ENCODE results near the gene A4GNT.

DNA sequence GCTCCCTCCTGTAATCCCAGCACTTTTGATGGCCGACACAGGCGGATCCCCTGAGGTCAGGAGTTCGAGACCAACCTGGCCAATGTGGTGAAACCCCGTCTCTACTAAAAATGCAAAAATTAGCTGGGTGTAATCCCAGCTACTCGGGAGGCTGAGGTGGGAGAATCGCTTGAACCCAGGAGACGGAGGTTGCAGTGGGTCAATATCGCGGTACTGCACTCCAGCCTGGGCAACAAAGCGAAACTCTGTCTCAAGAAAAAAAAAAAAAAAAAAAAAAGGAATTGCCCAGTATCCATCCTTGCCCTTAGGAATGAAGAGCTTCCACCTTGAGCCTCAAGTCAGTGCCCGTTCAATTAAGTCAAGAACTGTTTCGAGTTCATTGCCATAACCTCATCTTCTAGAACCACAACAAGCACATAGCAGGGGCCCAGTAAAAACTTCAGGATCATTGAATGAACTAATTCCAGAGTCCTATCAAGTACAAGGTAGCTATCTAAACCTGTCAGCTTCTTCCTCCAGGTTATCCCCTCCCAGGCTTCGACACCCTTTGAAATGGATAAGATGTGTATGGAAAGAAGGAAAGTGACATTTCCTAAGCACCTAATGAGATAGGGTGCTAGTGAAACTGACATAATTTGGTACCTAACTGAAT lies 41.7 kb upstream of the A4GNT start:
- TF ChIP-seq, protein P1, sequence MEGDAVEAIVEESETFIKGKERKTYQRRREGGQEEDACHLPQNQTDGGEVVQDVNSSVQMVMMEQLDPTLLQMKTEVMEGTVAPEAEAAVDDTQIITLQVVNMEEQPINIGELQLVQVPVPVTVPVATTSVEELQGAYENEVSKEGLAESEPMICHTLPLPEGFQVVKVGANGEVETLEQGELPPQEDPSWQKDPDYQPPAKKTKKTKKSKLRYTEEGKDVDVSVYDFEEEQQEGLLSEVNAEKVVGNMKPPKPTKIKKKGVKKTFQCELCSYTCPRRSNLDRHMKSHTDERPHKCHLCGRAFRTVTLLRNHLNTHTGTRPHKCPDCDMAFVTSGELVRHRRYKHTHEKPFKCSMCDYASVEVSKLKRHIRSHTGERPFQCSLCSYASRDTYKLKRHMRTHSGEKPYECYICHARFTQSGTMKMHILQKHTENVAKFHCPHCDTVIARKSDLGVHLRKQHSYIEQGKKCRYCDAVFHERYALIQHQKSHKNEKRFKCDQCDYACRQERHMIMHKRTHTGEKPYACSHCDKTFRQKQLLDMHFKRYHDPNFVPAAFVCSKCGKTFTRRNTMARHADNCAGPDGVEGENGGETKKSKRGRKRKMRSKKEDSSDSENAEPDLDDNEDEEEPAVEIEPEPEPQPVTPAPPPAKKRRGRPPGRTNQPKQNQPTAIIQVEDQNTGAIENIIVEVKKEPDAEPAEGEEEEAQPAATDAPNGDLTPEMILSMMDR (conservative IDR thresholded peaks at IDR 0.05 in 1 of 2, IDR thresholded peaks at IDR 0.05 in 1 of 2; ENCODE audit: low read depth in 1 of 2, low read length in 2 of 2), result no peak
- no peak for TF ChIP-seq EZH2 (IDR thresholded peaks at IDR 0.05; ENCODE audit: low read length, missing control alignments)
